Smooth muscle cell (in vitro differentiated cells): Measurements from ENCODE around the gene S100A4. TPM values are rescaled to one million over a fixed set of nuclear protein-coding genes. Genes with fewer than 3 reads are reported as not detected.

ENCODE experiments used
- DNase-seq: peaks from one replicate; lab custom pipeline; 2025; ENCODE audit not compliant: unreplicated experiment; lab: John Stamatoyannopoulos, UW
- H2AFZ ChIP-seq: fragments of 200-600 bp; sonication (generic); 2 replicates; pipeline ENCODE4 v1.6.0; 2016; ENCODE audit warnings: antibody characterized with exemption, low read depth, mild to moderate bottlenecking
- H3F3A ChIP-seq: fragments of 200-600 bp; sonication (generic); 2 replicates; pipeline ENCODE4 v1.6.0; 2017; ENCODE audit warnings: antibody characterized with exemption, low read depth
- H3K27ac ChIP-seq: fragments of 200-600 bp; sonication (generic); 2 replicates; pipeline ENCODE4 v1.5.1; 2016; ENCODE audit warnings: low read depth, mild to moderate bottlenecking
- H3K27me3 ChIP-seq: fragments of 200-600 bp; sonication (generic); 2 replicates; pipeline ENCODE4 v1.6.1; 2016; ENCODE audit warnings: low read depth, mild to moderate bottlenecking
- H3K36me3 ChIP-seq: fragments of 200-600 bp; sonication (generic); 2 replicates; pipeline ENCODE4 v1.5.1; 2016; ENCODE audit warnings: low read depth
- H3K4me1 ChIP-seq: fragments of 200-600 bp; sonication (generic); 2 replicates; pipeline ENCODE4 v1.5.1; 2016; ENCODE audit warnings: low read depth
- H3K4me2 ChIP-seq: fragments of 200-600 bp; sonication (generic); 2 replicates; pipeline ENCODE4 v1.6.0; 2016; ENCODE audit warnings: mild to moderate bottlenecking
- H3K4me3 ChIP-seq: fragments of 200-600 bp; sonication (generic); 2 replicates; pipeline ENCODE4 v1.5.1; 2016; ENCODE audit warnings: mild to moderate bottlenecking
- H3K79me2 ChIP-seq: fragments of 200-600 bp; sonication (generic); 2 replicates; pipeline ENCODE4 v1.6.0; 2016; ENCODE audit warnings: low read depth, mild to moderate bottlenecking
- H3K9ac ChIP-seq: fragments of 200-600 bp; sonication (generic); 2 replicates; pipeline ENCODE4 v1.6.0; 2016; ENCODE audit warnings: low read depth
- H3K9me3 ChIP-seq: fragments of 200-600 bp; sonication (generic); replicated peaks from 2 replicates; pipeline ENCODE4 v1.5.1; 2016; ENCODE audit warnings: low read depth
- H4K20me1 ChIP-seq: fragments of 200-600 bp; sonication (generic); 2 replicates; pipeline ENCODE4 v1.6.0; 2016; ENCODE audit warnings: low read depth
- WGBS: methylation state at CpG from one replicate; pipeline ENCODE4 v1.1.7; 2016; ENCODE audit warnings: low lambda C conversion rate; 5-methylcytosine and 5-hydroxymethylcytosine counted together
- polyA plus RNA-seq: library from polyadenylated mRNA; unstranded; fragments of >200 nt; fragmentation: Nextera tagmentation; extraction: Ambion mirVana; gene quantifications from 2 replicates; pipeline ENCODE4 v1.2.1, GENCODE V29; 2016
- total RNA-seq: library from RNA; depleted of rRNA; stranded (reverse); fragments of >200 nt; gene quantifications from 2 replicates; pipeline ENCODE4 v1.2.3, GENCODE V29; 2014
- TF ChIP-seq, protein P1 (sequence below): fragments of 200-600 bp; sonication (generic); IDR thresholded peaks from 2 replicates; pipeline ENCODE4 v1.5.1; 2017; ENCODE audit warnings: borderline replicate concordance, mild to moderate bottlenecking, antibody characterized with exemption; ENCODE audit not compliant: insufficient read depth, poor library complexity, severe bottlenecking

Gene S100A4
- total and polyA plus RNA-seq, 2 experiments from 2014 or later = 1,222 to 1,802 TPM

DNA sequence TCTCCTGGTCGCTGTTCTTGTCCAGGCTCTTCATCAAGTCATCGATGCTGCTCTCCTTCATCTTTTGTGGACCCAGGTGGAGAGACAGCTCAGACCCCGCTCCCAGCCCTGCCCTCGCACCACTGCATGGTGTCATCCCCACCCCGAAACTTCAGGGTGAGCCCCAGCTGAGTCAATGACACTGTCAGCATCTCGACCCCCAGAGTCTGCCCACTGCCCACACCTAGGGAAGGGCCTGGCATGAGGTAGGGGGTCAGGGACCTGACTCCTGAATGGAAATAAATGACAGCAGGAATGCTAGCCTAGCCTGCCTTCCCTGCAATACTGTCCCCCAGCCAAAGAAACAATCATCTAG, 8.3 kb downstream of the S100A4 start:
- H3K4me1 ChIP-seq = peaks cover 16% of the 10 kb centered on the region
- H3K27me3 ChIP-seq = no peaks in the 10 kb centered on the region
- H4K20me1 ChIP-seq = peaks cover 6% of the 10 kb centered on the region

GRCh38 chr1:153536671-153537375, 8.8 kb downstream of the S100A4 start:
- Histone ChIP-seq H2AFZ (no peak overlapping the region), H3K36me3 (no peaks in the 10 kb centered on the region)

More for the DNA sequence above, 8.3 kb downstream of the S100A4 start:
- no peaks in the 10 kb centered on the region for H3K9me3 ChIP-seq
- DNase-seq = no peak
- no peak overlapping the region for H3K4me3 ChIP-seq
- no peak overlapping the region for H3K4me2 ChIP-seq
- no peak overlapping the region for H2AFZ ChIP-seq
- no peaks in the 10 kb centered on the region for H3K36me3 ChIP-seq
- no peak overlapping the region for H3K9ac ChIP-seq
- peaks cover 19% of the 10 kb centered on the region for H3F3A ChIP-seq
- TF ChIP-seq, protein P1, sequence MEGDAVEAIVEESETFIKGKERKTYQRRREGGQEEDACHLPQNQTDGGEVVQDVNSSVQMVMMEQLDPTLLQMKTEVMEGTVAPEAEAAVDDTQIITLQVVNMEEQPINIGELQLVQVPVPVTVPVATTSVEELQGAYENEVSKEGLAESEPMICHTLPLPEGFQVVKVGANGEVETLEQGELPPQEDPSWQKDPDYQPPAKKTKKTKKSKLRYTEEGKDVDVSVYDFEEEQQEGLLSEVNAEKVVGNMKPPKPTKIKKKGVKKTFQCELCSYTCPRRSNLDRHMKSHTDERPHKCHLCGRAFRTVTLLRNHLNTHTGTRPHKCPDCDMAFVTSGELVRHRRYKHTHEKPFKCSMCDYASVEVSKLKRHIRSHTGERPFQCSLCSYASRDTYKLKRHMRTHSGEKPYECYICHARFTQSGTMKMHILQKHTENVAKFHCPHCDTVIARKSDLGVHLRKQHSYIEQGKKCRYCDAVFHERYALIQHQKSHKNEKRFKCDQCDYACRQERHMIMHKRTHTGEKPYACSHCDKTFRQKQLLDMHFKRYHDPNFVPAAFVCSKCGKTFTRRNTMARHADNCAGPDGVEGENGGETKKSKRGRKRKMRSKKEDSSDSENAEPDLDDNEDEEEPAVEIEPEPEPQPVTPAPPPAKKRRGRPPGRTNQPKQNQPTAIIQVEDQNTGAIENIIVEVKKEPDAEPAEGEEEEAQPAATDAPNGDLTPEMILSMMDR = no peak
- H3K27ac ChIP-seq = no peak overlapping the region
- 95% methylated on average over 6 of the region's 6 CpGs for WGBS
- peaks cover 10% of the 10 kb centered on the region for H3K79me2 ChIP-seq

GRCh38 chr1:153536012-153536670, 9.5 kb downstream of the S100A4 start:
- H3K9ac ChIP-seq = peak overlapping the region; percentile 69
- WGBS = 34% methylated on average over 23 of the region's 38 CpGs
- TF ChIP-seq, protein P1 = no peak
- peaks cover 6% of the 10 kb centered on the region for H4K20me1 ChIP-seq
- peak overlapping the region; percentile 88 for H3K4me2 ChIP-seq
- peaks cover 19% of the 10 kb centered on the region for H3F3A ChIP-seq
- H3K36me3 ChIP-seq = no peaks in the 10 kb centered on the region
- H3K79me2 ChIP-seq = peaks cover 10% of the 10 kb centered on the region
- peak overlapping the region; percentile 61 for H3K4me3 ChIP-seq
- no peaks in the 10 kb centered on the region for H3K27me3 ChIP-seq
- H2AFZ ChIP-seq = peak overlapping the region; percentile 61
- H3K4me1 ChIP-seq = peaks cover 16% of the 10 kb centered on the region
- H3K9me3 ChIP-seq = no peaks in the 10 kb centered on the region
- H3K27ac ChIP-seq = peak overlapping the region; percentile 93
- DNase-seq = no peak

More at GRCh38 chr1:153536671-153537375, 8.8 kb downstream of the S100A4 start:
- Histone ChIP-seq H3K4me3 (peak overlapping the region; percentile 61), H3K4me2 (peak overlapping the region; percentile 88), H3K79me2 (peaks cover 10% of the 10 kb centered on the region), H3K27ac (no peak overlapping the region), H3F3A (peaks cover 19% of the 10 kb centered on the region), H3K27me3 (no peaks in the 10 kb centered on the region), H3K9me3 (no peaks in the 10 kb centered on the region), H3K9ac (no peak overlapping the region), H3K4me1 (peaks cover 16% of the 10 kb centered on the region), H4K20me1 (peaks cover 6% of the 10 kb centered on the region)
- DNase-seq = no peak
- TF ChIP-seq, protein P1 = no peak
- 97% methylated on average over 9 of the region's 9 CpGs for WGBS
